GM23338 (cell line): ENCODE results near the gene ERP29. TPM values are rescaled to one million over a fixed set of nuclear protein-coding genes. Genes with fewer than 3 reads are reported as not detected.

ENCODE experiments used
- CREB1 ChIP-seq: fragments of 250-450 bp; sonication (Bioruptor Pico); IDR thresholded peaks from 2 replicates; pipeline ENCODE4 v1.5.0; 2020; ENCODE audit warnings: low read depth, mild to moderate bottlenecking, moderate library complexity
- EZH2 ChIP-seq: fragments of 200-600 bp; sonication (generic); IDR thresholded peaks from one replicate; pipeline ENCODE4 v1.8.0; 2017; ENCODE audit warnings: antibody characterized with exemption, mild to moderate bottlenecking, low read depth; ENCODE audit not compliant: unreplicated experiment
- EZH2phosphoT487 ChIP-seq: fragments of 200-600 bp; sonication (generic); IDR thresholded peaks from one replicate; pipeline ENCODE4 v1.8.1; 2018; ENCODE audit warnings: antibody characterized with exemption; ENCODE audit not compliant: unreplicated experiment
- POLR2AphosphoS5 ChIP-seq: IDR thresholded peaks from 2 replicates; pipeline ENCODE4 v1.6.1; 2016; ENCODE audit warnings: antibody characterized with exemption, low read depth
- STAT1 ChIP-seq: IDR thresholded peaks from one replicate; pipeline ENCODE4 v1.6.1; 2016; ENCODE audit warnings: antibody characterized with exemption; ENCODE audit not compliant: unreplicated experiment
- polyA plus RNA-seq: library from polyadenylated mRNA; unstranded; fragments of >200 nt; fragmentation: Nextera tagmentation; extraction: Ambion mirVana; gene quantifications from 2 replicates; pipeline ENCODE4 v1.2.1, GENCODE V29; 2016
- total RNA-seq: library from RNA; depleted of rRNA; stranded (reverse); fragments of >200 nt; shearing (Covaris generic); gene quantifications from 2 replicates; pipeline ENCODE4 v1.2.3, GENCODE V29; 2014
- TF ChIP-seq, protein P1 (sequence below): fragments of 250-450 bp; sonication (Bioruptor Pico); IDR thresholded peaks from 2 replicates; pipeline ENCODE4 v1.5.0; 2020; ENCODE audit warnings: mild to moderate bottlenecking, moderate library complexity
- TF ChIP-seq, protein P2 (sequence below): IDR thresholded peaks from one replicate; pipeline ENCODE4 v1.6.1; 2018; ENCODE audit warnings: antibody characterized with exemption; ENCODE audit not compliant: unreplicated experiment

ERP29 gene
- total and polyA plus RNA-seq, 2 experiments from 2014 or later: 90.7 to 166 TPM

DNA sequence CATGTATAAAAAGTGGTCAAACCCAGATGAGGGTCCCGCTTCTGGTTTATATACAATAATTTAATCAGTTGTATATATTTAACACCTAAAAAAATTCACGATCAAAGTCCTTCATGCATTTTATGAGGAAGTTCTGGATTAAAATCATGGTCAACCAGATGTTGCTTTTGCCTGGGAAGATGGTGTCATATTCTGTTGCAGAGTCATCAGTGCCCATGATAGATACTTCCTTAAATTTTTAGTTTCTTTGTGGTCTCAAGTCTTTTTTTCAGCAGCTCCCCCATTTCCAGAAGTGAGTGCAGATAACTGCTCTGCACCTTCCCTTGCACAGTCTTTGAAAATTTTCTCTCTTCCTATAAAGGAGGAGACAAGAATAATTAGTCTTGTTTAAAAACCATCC lies 16.1 kb downstream of the ERP29 start (continued):
- TF ChIP-seq, protein P1, sequence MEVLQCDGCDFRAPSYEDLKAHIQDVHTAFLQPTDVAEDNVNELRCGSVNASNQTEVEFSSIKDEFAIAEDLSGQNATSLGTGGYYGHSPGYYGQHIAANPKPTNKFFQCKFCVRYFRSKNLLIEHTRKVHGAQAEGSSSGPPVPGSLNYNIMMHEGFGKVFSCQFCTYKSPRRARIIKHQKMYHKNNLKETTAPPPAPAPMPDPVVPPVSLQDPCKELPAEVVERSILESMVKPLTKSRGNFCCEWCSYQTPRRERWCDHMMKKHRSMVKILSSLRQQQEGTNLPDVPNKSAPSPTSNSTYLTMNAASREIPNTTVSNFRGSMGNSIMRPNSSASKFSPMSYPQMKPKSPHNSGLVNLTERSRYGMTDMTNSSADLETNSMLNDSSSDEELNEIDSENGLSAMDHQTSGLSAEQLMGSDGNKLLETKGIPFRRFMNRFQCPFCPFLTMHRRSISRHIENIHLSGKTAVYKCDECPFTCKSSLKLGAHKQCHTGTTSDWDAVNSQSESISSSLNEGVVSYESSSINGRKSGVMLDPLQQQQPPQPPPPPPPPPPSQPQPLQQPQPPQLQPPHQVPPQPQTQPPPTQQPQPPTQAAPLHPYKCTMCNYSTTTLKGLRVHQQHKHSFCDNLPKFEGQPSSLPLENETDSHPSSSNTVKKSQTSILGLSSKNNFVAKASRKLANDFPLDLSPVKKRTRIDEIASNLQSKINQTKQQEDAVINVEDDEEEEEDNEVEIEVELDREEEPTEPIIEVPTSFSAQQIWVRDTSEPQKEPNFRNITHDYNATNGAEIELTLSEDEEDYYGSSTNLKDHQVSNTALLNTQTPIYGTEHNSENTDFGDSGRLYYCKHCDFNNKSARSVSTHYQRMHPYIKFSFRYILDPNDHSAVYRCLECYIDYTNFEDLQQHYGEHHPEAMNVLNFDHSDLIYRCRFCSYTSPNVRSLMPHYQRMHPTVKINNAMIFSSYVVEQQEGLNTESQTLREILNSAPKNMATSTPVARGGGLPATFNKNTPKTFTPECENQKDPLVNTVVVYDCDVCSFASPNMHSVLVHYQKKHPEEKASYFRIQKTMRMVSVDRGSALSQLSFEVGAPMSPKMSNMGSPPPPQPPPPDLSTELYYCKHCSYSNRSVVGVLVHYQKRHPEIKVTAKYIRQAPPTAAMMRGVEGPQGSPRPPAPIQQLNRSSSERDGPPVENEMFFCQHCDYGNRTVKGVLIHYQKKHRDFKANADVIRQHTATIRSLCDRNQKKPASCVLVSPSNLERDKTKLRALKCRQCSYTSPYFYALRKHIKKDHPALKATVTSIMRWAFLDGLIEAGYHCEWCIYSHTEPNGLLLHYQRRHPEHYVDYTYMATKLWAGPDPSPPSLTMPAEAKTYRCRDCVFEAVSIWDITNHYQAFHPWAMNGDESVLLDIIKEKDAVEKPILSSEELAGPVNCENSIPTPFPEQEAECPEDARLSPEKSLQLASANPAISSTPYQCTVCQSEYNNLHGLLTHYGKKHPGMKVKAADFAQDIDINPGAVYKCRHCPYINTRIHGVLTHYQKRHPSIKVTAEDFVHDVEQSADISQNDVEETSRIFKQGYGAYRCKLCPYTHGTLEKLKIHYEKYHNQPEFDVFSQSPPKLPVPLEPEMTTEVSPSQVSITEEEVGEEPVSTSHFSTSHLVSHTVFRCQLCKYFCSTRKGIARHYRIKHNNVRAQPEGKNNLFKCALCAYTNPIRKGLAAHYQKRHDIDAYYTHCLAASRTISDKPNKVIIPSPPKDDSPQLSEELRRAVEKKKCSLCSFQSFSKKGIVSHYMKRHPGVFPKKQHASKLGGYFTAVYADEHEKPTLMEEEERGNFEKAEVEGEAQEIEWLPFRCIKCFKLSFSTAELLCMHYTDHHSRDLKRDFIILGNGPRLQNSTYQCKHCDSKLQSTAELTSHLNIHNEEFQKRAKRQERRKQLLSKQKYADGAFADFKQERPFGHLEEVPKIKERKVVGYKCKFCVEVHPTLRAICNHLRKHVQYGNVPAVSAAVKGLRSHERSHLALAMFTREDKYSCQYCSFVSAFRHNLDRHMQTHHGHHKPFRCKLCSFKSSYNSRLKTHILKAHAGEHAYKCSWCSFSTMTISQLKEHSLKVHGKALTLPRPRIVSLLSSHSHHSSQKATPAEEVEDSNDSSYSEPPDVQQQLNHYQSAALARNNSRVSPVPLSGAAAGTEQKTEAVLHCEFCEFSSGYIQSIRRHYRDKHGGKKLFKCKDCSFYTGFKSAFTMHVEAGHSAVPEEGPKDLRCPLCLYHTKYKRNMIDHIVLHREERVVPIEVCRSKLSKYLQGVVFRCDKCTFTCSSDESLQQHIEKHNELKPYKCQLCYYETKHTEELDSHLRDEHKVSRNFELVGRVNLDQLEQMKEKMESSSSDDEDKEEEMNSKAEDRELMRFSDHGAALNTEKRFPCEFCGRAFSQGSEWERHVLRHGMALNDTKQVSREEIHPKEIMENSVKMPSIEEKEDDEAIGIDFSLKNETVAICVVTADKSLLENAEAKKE (CRISPR knock-in tag): no peak
- TF ChIP-seq STAT1 (no peak), EZH2phosphoT487 (no peak), EZH2 (no peak), POLR2AphosphoS5 (no peak), CREB1 (CRISPR knock-in tag) (no peak)
- TF ChIP-seq, protein P2, sequence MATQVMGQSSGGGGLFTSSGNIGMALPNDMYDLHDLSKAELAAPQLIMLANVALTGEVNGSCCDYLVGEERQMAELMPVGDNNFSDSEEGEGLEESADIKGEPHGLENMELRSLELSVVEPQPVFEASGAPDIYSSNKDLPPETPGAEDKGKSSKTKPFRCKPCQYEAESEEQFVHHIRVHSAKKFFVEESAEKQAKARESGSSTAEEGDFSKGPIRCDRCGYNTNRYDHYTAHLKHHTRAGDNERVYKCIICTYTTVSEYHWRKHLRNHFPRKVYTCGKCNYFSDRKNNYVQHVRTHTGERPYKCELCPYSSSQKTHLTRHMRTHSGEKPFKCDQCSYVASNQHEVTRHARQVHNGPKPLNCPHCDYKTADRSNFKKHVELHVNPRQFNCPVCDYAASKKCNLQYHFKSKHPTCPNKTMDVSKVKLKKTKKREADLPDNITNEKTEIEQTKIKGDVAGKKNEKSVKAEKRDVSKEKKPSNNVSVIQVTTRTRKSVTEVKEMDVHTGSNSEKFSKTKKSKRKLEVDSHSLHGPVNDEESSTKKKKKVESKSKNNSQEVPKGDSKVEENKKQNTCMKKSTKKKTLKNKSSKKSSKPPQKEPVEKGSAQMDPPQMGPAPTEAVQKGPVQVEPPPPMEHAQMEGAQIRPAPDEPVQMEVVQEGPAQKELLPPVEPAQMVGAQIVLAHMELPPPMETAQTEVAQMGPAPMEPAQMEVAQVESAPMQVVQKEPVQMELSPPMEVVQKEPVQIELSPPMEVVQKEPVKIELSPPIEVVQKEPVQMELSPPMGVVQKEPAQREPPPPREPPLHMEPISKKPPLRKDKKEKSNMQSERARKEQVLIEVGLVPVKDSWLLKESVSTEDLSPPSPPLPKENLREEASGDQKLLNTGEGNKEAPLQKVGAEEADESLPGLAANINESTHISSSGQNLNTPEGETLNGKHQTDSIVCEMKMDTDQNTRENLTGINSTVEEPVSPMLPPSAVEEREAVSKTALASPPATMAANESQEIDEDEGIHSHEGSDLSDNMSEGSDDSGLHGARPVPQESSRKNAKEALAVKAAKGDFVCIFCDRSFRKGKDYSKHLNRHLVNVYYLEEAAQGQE: no peak
